ENCODE measurements around the gene TTN. TPM values are rescaled to one million over a fixed set of nuclear protein-coding genes. Genes with fewer than 3 reads are reported as not detected.

Gene TTN
- total RNA-seq, 6 experiments from 2014 or later, result 0.42 to 9.5 (median 0.97) TPM

DNA sequence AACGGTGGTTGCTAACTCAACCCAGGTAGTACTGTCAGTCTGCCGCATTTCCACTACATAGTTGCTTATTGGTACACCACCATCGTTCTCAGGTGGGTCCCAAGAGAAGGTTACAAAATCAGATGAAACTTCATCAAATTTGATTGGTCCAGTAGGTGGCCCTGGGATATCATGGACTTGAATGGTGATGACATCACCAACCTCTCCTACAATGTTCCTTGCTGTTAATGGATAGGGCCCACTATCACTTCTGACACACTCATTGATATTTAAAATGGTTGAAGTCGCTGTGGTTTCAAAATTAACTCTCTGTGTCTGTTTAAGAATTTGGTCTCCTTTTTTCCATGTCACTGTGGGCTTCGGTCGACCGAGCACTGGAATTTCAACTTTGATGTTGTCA, 232.4 kb downstream of the TTN start:
- no peak overlapping the region for H3K4me3 ChIP-seq
- no peaks in the 10 kb centered on the region for H3K36me3 ChIP-seq
- H3K4me1 ChIP-seq, result no peaks in the 10 kb centered on the region
- intact Hi-C loops (cut with DNase I), result no loop called here
- H3K9me3 ChIP-seq, result no peaks in the 10 kb centered on the region
- DNase-seq (no peak), ATAC-seq (no peak)
- H3K27ac ChIP-seq, result no peak overlapping the region
- TF ChIP-seq, protein P1, sequence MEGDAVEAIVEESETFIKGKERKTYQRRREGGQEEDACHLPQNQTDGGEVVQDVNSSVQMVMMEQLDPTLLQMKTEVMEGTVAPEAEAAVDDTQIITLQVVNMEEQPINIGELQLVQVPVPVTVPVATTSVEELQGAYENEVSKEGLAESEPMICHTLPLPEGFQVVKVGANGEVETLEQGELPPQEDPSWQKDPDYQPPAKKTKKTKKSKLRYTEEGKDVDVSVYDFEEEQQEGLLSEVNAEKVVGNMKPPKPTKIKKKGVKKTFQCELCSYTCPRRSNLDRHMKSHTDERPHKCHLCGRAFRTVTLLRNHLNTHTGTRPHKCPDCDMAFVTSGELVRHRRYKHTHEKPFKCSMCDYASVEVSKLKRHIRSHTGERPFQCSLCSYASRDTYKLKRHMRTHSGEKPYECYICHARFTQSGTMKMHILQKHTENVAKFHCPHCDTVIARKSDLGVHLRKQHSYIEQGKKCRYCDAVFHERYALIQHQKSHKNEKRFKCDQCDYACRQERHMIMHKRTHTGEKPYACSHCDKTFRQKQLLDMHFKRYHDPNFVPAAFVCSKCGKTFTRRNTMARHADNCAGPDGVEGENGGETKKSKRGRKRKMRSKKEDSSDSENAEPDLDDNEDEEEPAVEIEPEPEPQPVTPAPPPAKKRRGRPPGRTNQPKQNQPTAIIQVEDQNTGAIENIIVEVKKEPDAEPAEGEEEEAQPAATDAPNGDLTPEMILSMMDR (IDR thresholded peaks at IDR 0.05), result no peak
- TF ChIP-seq POLR2A (IDR thresholded peaks at IDR 0.05), result no peak
- no peaks in the 10 kb centered on the region for H3K27me3 ChIP-seq
- 93% methylated on average over 7 of the region's 7 CpGs for WGBS (ENCODE audit: insufficient coverage, low coverage, low lambda C conversion rate, missing lambda C conversion rate)

DNA sequence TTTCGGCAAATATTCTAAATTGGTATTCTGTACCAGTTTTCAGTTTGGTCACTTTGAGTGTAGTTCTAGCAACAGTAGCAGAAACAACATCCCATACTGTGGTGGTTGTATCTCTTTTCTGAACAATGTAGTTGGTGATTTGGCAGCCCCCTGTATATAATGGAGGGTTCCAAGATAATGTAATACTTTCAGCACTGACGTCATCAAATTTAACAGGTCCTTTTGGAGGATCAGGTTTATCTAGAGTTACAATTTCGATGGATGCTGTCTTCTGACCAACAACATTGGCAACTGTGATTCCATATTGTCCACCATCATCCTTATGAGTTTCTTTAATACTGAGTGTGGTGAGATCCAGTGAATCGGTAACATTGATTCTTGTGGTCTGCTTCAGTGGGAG, 239.0 kb downstream of the TTN start:
- no peak for ATAC-seq
- H3K4me1 ChIP-seq, result no peaks in the 10 kb centered on the region
- H3K9me3 ChIP-seq, result no peaks in the 10 kb centered on the region
- no peaks in the 10 kb centered on the region for H3K36me3 ChIP-seq
- no peaks in the 10 kb centered on the region for H3K27me3 ChIP-seq
- intact Hi-C loops (cut with DNase I), result no loop called here
- DNase-seq, result no peak
- H3K4me3 ChIP-seq, result no peak overlapping the region
- 91% methylated on average over 4 of the region's 4 CpGs for WGBS (ENCODE audit: insufficient coverage, low coverage, low lambda C conversion rate, missing lambda C conversion rate)
- no peak overlapping the region for H3K27ac ChIP-seq
- TF ChIP-seq POLR2A (IDR thresholded peaks at IDR 0.05), result no peak
- TF ChIP-seq, protein P1 (IDR thresholded peaks at IDR 0.05), result no peak

DNA sequence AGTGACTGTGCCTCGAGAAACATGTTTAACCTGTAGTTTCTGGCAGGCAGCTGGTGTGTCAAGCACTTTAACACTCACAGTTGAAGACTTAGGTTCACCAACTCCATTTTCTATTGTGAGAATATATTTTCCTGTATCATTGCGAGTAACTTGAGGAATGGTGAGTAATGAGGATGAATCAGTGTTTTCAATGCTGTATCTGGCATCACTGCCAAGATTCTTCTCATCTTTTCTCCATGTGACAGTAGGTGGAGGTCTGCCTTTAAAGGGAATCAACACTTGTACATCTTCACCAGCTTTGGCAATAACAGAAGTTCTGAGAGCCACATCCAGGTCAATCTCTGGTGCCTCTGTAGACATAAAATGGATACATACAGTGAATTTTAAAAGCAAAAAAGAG, 254.2 kb downstream of the TTN start:
- intact Hi-C loops (cut with DNase I), result no loop called here
- TF ChIP-seq, protein P1 (IDR thresholded peaks at IDR 0.05), result no peak
- no peak for TF ChIP-seq POLR2A (IDR thresholded peaks at IDR 0.05)
- WGBS (ENCODE audit: insufficient coverage, low coverage, low lambda C conversion rate, missing lambda C conversion rate), result 81% methylated on average over 2 of the region's 2 CpGs
- no peak for ATAC-seq
- no peak for DNase-seq
- Histone ChIP-seq H3K27ac (no peak overlapping the region), H3K36me3 (no peaks in the 10 kb centered on the region), H3K4me3 (no peak overlapping the region), H3K27me3 (no peaks in the 10 kb centered on the region), H3K9me3 (no peaks in the 10 kb centered on the region), H3K4me1 (no peaks in the 10 kb centered on the region)

DNA sequence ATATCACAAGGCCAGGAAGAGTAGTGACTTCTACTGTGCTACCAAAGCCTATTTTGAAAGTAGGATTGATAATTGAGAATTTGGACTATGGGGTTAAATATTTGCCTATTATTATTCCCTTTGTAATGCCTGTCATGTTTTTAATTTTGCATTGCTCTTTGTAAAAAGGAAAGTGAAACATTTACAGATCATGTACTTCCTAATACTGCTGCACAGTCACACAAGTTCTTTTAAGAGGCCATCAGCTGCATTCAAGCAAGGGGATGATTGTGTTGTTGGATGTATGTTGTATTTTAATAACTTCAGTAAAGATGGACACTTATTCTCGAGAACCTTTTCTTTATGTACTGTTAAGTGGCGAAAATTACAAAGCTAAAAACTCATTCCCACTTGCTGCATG, 256.9 kb downstream of the TTN start:
- DNase-seq (no peak), ATAC-seq (no peak)
- Histone ChIP-seq H3K36me3 (no peaks in the 10 kb centered on the region), H3K9me3 (no peaks in the 10 kb centered on the region), H3K4me3 (no peak overlapping the region), H3K27ac (no peak overlapping the region), H3K27me3 (no peaks in the 10 kb centered on the region), H3K4me1 (no peaks in the 10 kb centered on the region)
- intact Hi-C loops (cut with DNase I), result no loop called here
- TF ChIP-seq, protein P1 (IDR thresholded peaks at IDR 0.05), result no peak
- no peak for TF ChIP-seq POLR2A (IDR thresholded peaks at IDR 0.05)
- 88% methylated on average over 2 of the region's 2 CpGs for WGBS (ENCODE audit: insufficient coverage, low coverage, low lambda C conversion rate, missing lambda C conversion rate)

DNA sequence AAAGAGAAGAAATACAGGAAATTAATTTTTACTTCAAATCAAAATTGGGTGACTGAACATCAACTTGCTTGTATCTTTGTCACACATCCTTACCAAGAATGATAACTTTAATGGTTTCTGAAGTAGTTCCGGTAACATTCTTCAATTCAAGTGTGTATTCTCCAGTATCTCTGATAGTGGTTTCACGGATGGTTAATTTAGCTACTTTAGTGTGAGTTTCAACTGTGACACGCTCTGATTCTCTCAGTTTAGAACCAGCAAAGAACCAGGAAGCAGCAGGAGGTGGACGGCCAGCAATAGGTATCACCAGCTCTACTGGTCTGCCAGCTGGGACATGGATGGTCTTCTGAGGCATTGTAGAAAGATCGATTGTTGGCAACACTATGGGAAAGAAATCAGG, 264.7 kb downstream of the TTN start:
- 89% methylated on average over 5 of the region's 5 CpGs for WGBS (ENCODE audit: insufficient coverage, low coverage, low lambda C conversion rate, missing lambda C conversion rate)
- H3K36me3 ChIP-seq, result peaks cover 0 to 18% (median 0%) of the 10 kb centered on the region in 4 donors

More for the DNA sequence above, 264.7 kb downstream of the TTN start:
- TF ChIP-seq POLR2A (IDR thresholded peaks at IDR 0.05), result no peak
- TF ChIP-seq, protein P1 (IDR thresholded peaks at IDR 0.05), result no peak
- Histone ChIP-seq H3K27me3 (no peaks in the 10 kb centered on the region), H3K4me3 (no peak overlapping the region), H3K4me1 (no peaks in the 10 kb centered on the region), H3K27ac (no peak overlapping the region), H3K9me3 (no peaks in the 10 kb centered on the region)
- DNase-seq (no peak), ATAC-seq (no peak)
- intact Hi-C loops (cut with DNase I), result no loop called here
